HG03025 (cell line): ENCODE results near the gene PFKFB3.

Experiments
- ATAC-seq: cut with Tn5 transposase; IDR thresholded peaks from one replicate; pipeline ENCODE4 v1.9.1; 2021; ENCODE audit warnings: mild to moderate bottlenecking, moderate library complexity; ENCODE audit not compliant: unreplicated experiment, low FRiP score

The PFKFB3 gene

GRCh38 chr10:6218692-6219493, 16.2 kb downstream of the PFKFB3 start:
- ATAC-seq: no peak

- no peak for ATAC-seq
These were observed 16.7 kb downstream of the PFKFB3 start for GRCh38 chr10:6219494-6219836.

DNA sequence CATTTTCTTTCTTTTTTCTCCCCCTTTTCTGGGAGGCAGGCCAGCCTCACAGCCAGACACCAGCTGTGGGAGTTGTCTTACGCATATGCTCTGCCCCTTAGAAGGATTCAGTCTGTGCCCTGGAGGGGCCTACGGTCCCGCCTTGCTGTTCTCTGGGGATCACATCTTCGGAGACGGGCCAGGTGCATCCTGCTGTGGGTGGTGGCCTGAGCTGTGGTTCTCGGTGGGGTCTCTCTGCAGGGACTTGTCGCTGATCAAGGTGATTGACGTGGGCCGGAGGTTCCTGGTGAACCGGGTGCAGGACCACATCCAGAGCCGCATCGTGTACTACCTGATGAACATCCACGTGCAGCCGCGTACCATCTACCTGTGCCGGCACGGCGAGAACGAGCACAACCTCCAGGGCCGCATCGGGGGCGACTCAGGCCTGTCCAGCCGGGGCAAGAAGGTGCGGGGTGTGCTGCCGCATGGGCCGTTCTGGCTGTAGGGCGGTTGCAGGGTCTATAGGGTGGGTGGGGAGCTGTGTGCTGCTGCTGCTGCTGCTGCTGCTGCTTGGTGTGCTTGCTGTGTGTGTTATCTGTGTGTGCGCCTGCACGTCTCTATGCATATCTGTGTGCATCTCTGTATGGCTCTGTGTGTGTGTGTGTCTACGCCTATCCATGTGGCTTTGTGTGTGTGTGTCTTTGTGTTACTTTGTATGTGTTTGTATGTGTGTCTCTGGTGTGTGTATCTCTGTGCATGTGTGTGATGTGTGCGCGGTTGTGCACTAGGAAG, 17.9 kb downstream of the PFKFB3 start:
- no peak for ATAC-seq

- ATAC-seq: no peak
These were observed 18.6 kb downstream of the PFKFB3 start for GRCh38 chr10:6221192-6221940.

GRCh38 chr10:6221971-6222751, 19.4 kb downstream of the PFKFB3 start:
- no peak for ATAC-seq

DNA sequence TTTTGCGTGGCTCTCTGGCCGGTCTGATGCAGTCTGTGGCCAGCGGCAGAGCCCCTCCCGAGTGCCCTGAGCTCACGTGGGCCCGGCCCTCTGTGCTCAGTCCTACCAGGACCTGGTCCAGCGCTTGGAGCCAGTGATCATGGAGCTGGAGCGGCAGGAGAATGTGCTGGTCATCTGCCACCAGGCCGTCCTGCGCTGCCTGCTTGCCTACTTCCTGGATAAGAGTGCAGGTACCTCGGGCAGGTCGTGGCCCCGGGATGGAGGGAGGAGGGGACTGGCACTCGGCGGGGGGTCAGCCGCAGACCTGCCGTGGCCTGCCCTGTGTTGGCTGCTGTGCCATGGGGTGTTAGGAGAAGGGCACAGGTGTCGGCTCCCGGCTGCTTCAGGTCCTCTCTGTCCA, 20.0 kb downstream of the PFKFB3 start:
- ATAC-seq: no peak

- no peak for ATAC-seq
These were observed 21.2 kb downstream of the PFKFB3 start for GRCh38 chr10:6223981-6224380.

DNA sequence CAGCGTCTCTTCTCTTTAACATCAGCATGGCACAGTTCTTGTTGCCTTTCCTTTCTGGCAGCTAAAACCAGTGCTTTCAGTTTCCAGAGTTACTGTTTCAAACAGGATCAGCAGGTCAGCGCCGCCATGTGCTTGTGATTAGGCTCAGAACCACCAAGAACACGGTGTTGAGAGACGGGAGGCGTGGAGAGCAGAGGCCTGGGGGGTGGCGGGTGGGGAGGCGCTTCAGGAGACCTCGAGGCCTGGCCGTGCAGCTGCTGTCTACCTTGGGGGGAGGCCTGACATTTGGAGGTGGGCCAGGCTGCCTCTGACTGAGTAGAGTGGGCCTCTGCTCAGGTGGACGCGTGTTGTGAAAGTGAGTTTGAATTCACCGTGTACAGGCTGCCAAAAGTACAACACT, 22.0 kb downstream of the PFKFB3 start:
- ATAC-seq: no peak

- ATAC-seq: no peak
These were observed 22.6 kb downstream of the PFKFB3 start for GRCh38 chr10:6225263-6225814.

DNA sequence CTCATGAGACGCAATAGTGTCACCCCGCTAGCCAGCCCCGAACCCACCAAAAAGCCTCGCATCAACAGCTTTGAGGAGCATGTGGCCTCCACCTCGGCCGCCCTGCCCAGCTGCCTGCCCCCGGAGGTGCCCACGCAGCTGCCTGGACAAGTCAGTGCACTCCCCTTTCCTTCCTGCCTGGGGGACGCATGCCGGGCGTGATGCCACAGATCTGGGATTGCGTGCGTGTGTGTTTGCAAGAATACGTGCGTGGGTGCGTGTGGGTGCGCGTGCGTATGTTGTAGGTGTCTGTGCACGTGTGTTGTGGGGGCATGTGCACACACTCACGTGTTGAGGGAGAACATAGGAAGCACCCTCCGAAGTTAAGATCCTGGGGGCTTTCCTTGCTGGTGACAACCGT, 23.5 kb downstream of the PFKFB3 start:
- no peak for ATAC-seq

- ATAC-seq: no peak
These were observed 24.6 kb downstream of the PFKFB3 start for GRCh38 chr10:6227346-6227745.

DNA sequence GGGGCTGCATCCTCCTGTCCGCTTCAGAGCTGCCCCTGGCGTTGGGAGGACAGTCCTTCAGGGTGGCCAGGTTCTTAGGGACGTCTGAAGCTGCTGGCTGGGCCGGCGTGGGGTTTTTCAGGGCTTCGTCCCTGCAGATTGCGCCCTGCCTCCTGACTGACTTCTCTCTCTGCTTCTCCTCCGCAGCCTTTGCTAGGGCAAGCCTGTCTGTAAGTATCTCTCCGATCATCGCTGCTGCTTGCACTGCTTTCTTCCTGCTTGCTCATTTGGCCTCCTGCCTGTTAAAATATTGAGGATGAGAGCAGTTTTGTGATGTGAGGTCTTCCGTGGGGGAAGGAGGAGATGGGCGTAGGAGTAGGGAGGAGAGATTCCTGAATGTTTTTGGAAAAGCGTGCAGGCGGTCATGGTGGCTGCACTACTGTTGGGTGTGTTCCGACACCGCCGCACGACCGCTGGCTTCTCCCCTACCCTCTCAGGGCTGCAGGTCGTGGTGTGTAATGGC, 25.3 kb downstream of the PFKFB3 start:
- no peak for ATAC-seq

- no peak for ATAC-seq
These were observed 25.9 kb downstream of the PFKFB3 start for GRCh38 chr10:6228647-6229046.

GRCh38 chr10:6229290-6229689, 26.6 kb downstream of the PFKFB3 start:
- no peak for ATAC-seq

GRCh38 chr10:6229746-6230145, 27.0 kb downstream of the PFKFB3 start:
- ATAC-seq: no peak

DNA sequence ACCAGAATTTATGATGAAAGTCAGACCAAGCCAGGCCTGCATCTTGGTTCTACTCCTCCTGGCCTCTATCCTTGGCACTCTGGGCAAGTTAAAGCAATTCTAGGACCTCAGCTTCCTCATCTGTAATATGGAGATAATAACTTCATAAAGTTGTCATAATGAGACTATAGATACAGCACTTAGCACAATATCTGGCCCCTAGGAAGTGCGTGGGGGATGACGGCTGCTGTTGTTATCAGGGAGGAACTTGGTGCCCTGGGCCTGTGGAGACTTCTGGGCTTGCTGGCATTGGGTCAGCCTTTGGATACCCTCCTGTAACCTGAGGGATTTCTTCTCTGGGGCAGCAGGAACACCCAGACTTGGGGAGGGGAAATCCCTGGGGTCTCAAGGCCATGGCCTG, 27.6 kb downstream of the PFKFB3 start:
- ATAC-seq: no peak

DNA sequence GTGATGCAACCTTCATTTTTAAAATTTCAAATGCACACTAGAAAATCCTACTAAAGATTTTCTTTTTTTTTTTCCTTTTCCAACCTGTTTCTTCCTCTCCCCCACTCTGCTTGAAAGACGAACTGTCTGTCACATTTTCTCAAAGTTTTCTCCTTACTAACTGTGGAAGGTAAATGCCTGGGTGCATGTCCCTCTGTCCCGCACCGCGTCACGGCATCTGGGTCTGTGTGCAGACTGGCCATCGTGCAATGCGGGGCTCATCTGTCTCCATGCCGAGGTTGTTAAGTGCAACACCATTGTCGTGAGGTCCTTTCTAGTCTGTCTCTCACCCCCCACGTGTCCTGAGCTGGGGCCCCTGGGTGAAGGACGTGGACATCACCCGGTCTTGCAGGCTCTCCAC, 28.4 kb downstream of the PFKFB3 start:
- no peak for ATAC-seq

- ATAC-seq: no peak
These were observed 29.0 kb downstream of the PFKFB3 start for GRCh38 chr10:6231730-6232129.

DNA sequence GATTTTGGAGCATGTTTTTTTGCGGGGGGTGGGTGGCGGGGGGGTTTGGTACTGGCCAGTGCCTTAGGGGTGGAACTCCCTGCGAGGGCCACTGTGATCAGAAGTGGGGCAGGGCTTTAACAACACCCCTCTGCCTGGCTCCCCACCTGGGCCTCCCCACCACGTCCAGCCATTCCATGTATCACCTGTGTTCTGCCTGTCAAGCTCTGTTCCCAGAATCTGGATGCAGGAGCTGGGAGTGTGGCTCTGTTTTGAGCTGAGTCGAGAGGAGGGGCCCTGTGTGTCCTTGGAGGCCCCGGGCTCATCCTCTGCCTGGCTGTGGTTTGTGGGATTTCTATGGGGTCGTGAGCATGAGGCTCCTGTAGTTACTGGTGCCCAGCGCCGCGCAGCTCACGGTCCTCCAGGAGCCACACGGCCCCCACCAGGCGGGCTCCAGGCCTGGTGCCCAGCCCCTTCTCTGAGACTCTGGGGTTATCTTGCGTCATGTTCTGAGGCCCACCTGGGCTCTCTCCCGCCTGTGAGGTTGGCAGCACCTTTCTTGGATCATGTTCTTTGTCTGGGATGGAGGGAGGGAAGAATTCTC, 29.6 kb downstream of the PFKFB3 start:
- no peak for ATAC-seq
